Activated T-cell treated with anti-CD3 and anti-CD28 coated beads, Interleukin-2, amount 50 U/mL, for 4 hours (primary cell): Measurements from ENCODE around the gene COPB1. TPM values are rescaled to one million over a fixed set of nuclear protein-coding genes. Genes with fewer than 3 reads are reported as not detected.

Source experiments
- ATAC-seq, 2 donors: fragments of 200-7000 bp; cut with Tn5 transposase; one replicate each; pipeline ENCODE4 v1.10.0; 2021
- DNase-seq: peaks from one replicate; pipeline ENCODE4 v3.0.0-alpha.2; 2020
- H3K27me3 Mint-ChIP-seq: one replicate; pipeline ENCODE4 v1.8.0; 2021; ENCODE audit warnings: low read depth, mixed read lengths
- H3K36me3 Mint-ChIP-seq: one replicate; pipeline ENCODE4 v1.8.0; 2022; ENCODE audit warnings: mixed read lengths; ENCODE audit not compliant: insufficient read depth
- H3K4me1 Mint-ChIP-seq: one replicate; pipeline ENCODE4 v1.8.0; 2021; ENCODE audit warnings: low read depth, mixed read lengths
- H3K4me3 Mint-ChIP-seq: one replicate; pipeline ENCODE4 v1.8.0; 2021; ENCODE audit warnings: mild to moderate bottlenecking, moderate library complexity, mixed read lengths
- H3K9me3 Mint-ChIP-seq: one replicate; pipeline ENCODE4 v1.8.0; 2021; ENCODE audit warnings: mixed read lengths
- total RNA-seq, 3 donors: library from RNA; stranded (reverse); gene quantifications; one replicate each; pipeline ENCODE4 v1.2.1, GENCODE V29; 2021

COPB1 gene
- total RNA-seq, 3 donors from 2014 or later, result 102 to 123 (median 104) TPM

DNA sequence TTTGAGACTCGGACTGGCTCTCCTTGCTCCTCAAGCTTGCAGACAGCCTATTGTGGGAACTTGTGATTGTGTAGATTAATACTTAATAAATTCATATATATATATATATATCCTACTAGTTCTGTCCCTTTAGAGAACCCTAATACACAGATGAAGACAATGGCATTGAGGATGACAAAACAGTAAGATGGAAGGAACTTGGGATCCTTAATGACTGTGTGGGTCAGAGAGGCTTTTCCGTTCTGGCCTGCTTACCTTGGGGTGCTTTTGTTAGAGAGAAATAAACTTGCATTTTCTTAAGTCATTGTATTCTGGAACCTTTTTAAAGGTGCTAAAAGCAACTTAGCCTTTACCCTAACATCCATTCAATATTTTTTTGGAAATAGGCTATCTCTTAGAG lies 91.0 kb downstream of the COPB1 start:
- no peaks in the 10 kb centered on the region for H3K9me3 Mint-ChIP-seq
- H3K36me3 Mint-ChIP-seq, result no peaks in the 10 kb centered on the region
- H3K27me3 Mint-ChIP-seq, result no peaks in the 10 kb centered on the region
- peaks cover 12% of the 10 kb centered on the region for H3K4me1 Mint-ChIP-seq
- no peak overlapping the region for H3K4me3 Mint-ChIP-seq
- DNase-seq, result no peak
- no peak for ATAC-seq

Other genes starting within 250 kb of the COPB1 start
- gene RRAS2, start 140.6 kb downstream of the COPB1 start, total RNA-seq, result 10 to 100 TPM; 49.2 to 56.9 (median 53.8) TPM
- 100 to 1,000 TPM; 371 to 419 (median 397) TPM for gene PSMA1, start 20.6 kb upstream of the COPB1 start, total RNA-seq
- gene PDE3B, start 144.0 kb upstream of the COPB1 start, total RNA-seq, result 10 to 100 TPM; 13.0 to 17.8 (median 17.0) TPM